Measurements from ENCODE around the gene MIB1.
"Not testable (repeated sequence)": the region's sequence is repeated elsewhere in the genome, so short reads cannot be mapped to it uniquely, and the experiment has no call there.

MIB1 gene

DNA sequence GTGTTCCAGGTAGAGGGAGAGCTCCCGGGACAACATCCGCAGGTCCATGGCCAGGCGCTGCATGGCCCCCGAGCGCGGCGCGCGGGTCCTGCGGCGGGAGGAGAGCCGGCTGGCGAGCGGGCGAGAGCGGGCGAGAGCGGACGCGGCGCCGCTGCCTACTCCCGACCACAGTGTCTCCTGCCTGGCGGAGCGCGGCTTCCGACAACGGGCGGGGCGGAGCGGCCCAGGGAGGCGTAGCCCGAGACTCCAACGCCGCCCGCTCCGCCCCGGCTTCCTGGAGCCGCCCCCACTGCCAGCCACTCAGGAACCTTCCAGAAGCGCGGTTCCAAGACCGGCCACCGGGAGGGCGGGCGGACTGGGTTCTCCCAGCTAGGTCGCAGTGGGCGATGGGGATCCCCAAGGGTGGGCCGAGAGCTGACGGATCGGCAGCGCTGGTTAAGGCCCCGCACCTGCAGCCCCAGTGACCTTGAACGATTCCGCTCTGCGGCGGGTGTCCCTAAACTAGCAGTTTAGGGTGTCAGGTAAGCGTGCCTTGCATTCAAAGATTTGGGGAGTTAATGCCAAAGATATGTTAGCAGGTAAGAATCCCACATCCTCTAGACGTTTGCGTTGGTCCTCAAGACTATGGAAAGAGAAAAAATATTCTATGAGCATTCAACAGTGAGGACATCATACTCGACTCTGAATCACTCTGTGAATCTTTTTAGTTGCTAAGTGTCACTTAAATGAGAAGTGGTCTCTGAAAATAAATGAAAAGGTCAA, 35.8 kb upstream of the MIB1 start, which contains the start of gene ABHD3:
TSS of gene ABHD3 (minus strand) at position 172 of the 762 bp plus-strand sequence. CDS start at position 63, 109 bp downstream.
- peak; percentile 94 to 97 (median 96) for DNase-seq
- WGBS (ENCODE audit: insufficient coverage) = 1% methylated on average over 58 of the region's 60 CpGs

GRCh38 chr18:21706386-21706865, 34.2 kb upstream of the MIB1 start:
- ChIA-PET POLR2A (no interaction called here), CTCF (interaction anchor here (1.7 kb wide), 1 partner anchor 35 kb away, joined by 3 read pairs; no protein-coding TSS in a partner anchor)
- Histone ChIP-seq H3K27ac (ENCODE audit: insufficient read depth in 1 of 2, low read depth in 1 of 2, low read length in 2 of 2, poor library complexity in 1 of 2, severe bottlenecking in 2 of 2) (no peak overlapping the region), H3K36me3 (ENCODE audit: control insufficient read depth in 4 of 4, insufficient read depth in 4 of 4, low read length in 3 of 4) (peaks cover 0 to 6% (median 2%) of the 10 kb centered on the region in 4 experiments), H3K27me3 (replicated peaks in 2 of 5; ENCODE audit: control insufficient read depth in 4 of 5, insufficient read depth in 5 of 5, low read length in 4 of 5) (no peaks in the 10 kb centered on the region), H3K4me1 (ENCODE audit: control extremely low read depth in 1 of 4, control insufficient read depth in 4 of 4, insufficient read depth in 4 of 4, low read length in 3 of 4) (peaks cover 4 to 16% (median 12%) of the 10 kb centered on the region in 4 experiments), H3K4me3 (ENCODE audit: control insufficient read depth in 1 of 7, extremely low read depth in 1 of 7, insufficient read depth in 4 of 7, low read depth in 2 of 7, low read length in 6 of 7) (no peak overlapping the region), H3K9me3 (ENCODE audit: control extremely low read depth in 1 of 5, control insufficient read depth in 4 of 5, insufficient read depth in 2 of 5, low read depth in 1 of 5, low read length in 4 of 5) (no peaks in the 10 kb centered on the region)
- WGBS (ENCODE audit: insufficient coverage) = 98% methylated on average over 20 of the region's 28 CpGs
- no peak for DNase-seq

More for the DNA sequence above, 35.8 kb upstream of the MIB1 start, which contains the start of gene ABHD3:
- Histone ChIP-seq H3K27ac (ENCODE audit: insufficient read depth in 1 of 2, low read depth in 1 of 2, low read length in 2 of 2, poor library complexity in 1 of 2, severe bottlenecking in 2 of 2) (peak within 1 kb of the TSS; percentile 35 to 82), H3K4me1 (ENCODE audit: control extremely low read depth in 1 of 4, control insufficient read depth in 4 of 4, insufficient read depth in 4 of 4, low read length in 3 of 4) (peaks cover 4 to 16% (median 12%) of the 10 kb centered on the region in 4 experiments), H3K4me3 (ENCODE audit: control insufficient read depth in 1 of 7, extremely low read depth in 1 of 7, insufficient read depth in 4 of 7, low read depth in 2 of 7, low read length in 6 of 7) (peak within 1 kb of the TSS; percentile 74 to 99 (median 92)), H3K9me3 (ENCODE audit: control extremely low read depth in 1 of 5, control insufficient read depth in 4 of 5, insufficient read depth in 2 of 5, low read depth in 1 of 5, low read length in 4 of 5) (no peaks in the 10 kb centered on the region), H3K27me3 (replicated peaks in 2 of 5; ENCODE audit: control insufficient read depth in 4 of 5, insufficient read depth in 5 of 5, low read length in 4 of 5) (no peaks in the 10 kb centered on the region), H3K36me3 (ENCODE audit: control insufficient read depth in 4 of 4, insufficient read depth in 4 of 4, low read length in 3 of 4) (peaks cover 0 to 15% (median 4%) of the 10 kb centered on the region in 4 experiments)
- ChIA-PET POLR2A (interaction anchor here (0.5 to 1.4 kb wide), 3 partner anchors 22 to 104 kb away, joined by 4 to 6 read pairs (median 4); partner anchors contain the start of gene ESCO1), CTCF (interaction anchor here (0.9 to 1.6 kb wide), 3 partner anchors 25 to 92 kb away, joined by 4 to 5 read pairs (median 5); partner anchors contain the start of gene SNRPD1)

GRCh38 chr18:21707130-21707529, 33.5 kb upstream of the MIB1 start:
- DNase-seq; H3K27me3 ChIP-seq (replicated peaks in 2 of 5; ENCODE audit: control insufficient read depth in 4 of 5, insufficient read depth in 5 of 5, low read length in 4 of 5); POLR2A ChIA-PET; H3K9me3 ChIP-seq (ENCODE audit: control extremely low read depth in 1 of 5, control insufficient read depth in 4 of 5, insufficient read depth in 2 of 5, low read depth in 1 of 5, low read length in 4 of 5); H3K4me3 ChIP-seq (ENCODE audit: control insufficient read depth in 1 of 7, extremely low read depth in 1 of 7, insufficient read depth in 4 of 7, low read depth in 2 of 7, low read length in 6 of 7); H3K27ac ChIP-seq (ENCODE audit: insufficient read depth in 1 of 2, low read depth in 1 of 2, low read length in 2 of 2, poor library complexity in 1 of 2, severe bottlenecking in 2 of 2); H3K36me3 ChIP-seq (ENCODE audit: control insufficient read depth in 4 of 4, insufficient read depth in 4 of 4, low read length in 3 of 4): not testable (repeated sequence)
- WGBS (ENCODE audit: insufficient coverage) = 97% methylated on average over 5 of the region's 7 CpGs
- CTCF ChIA-PET = interaction anchor here (0.8 to 1.7 kb wide), 3 partner anchors 33 to 87 kb away, joined by 3 read pairs; partner anchors contain the start of gene MIB1
- H3K4me1 ChIP-seq (ENCODE audit: control extremely low read depth in 1 of 4, control insufficient read depth in 4 of 4, insufficient read depth in 4 of 4, low read length in 3 of 4) = peaks cover 4 to 16% (median 12%) of the 10 kb centered on the region in 4 experiments

DNA sequence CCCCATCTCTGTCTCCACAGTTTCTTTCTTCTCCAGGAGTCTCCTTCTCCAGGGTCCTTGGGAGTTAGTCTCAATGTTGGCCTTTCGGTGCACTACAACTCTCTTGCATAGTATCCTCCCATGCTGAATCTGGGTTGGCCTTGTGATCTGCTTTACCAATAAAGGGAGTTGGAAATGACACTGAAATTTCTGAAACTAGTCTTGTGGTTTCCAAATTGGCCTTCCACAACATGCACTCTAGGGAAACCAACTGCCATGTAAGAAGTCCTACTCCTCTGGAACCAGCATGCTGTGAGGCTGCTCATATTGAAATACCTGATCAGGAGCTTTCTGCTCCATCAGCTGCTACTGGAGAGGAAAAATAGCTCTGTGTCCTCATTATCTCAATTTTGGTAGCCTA, 26.1 kb upstream of the MIB1 start:
- ChIA-PET POLR2A (no interaction called here), CTCF (no interaction called here)
- no CpG with 5 or more reads among the region's 1 CpG for WGBS (ENCODE audit: insufficient coverage)

GRCh38 chr18:21722687-21723086, 17.9 kb upstream of the MIB1 start:
- Histone ChIP-seq H3K27ac (ENCODE audit: insufficient read depth in 1 of 2, low read depth in 1 of 2, low read length in 2 of 2, poor library complexity in 1 of 2, severe bottlenecking in 2 of 2) (no peak overlapping the region), H3K36me3 (ENCODE audit: control insufficient read depth in 4 of 4, insufficient read depth in 4 of 4, low read length in 3 of 4) (no peaks in the 10 kb centered on the region), H3K4me1 (ENCODE audit: control extremely low read depth in 1 of 4, control insufficient read depth in 4 of 4, insufficient read depth in 4 of 4, low read length in 3 of 4) (no peaks in the 10 kb centered on the region), H3K4me3 (ENCODE audit: control insufficient read depth in 1 of 7, extremely low read depth in 1 of 7, insufficient read depth in 4 of 7, low read depth in 2 of 7, low read length in 6 of 7) (no peak overlapping the region), H3K27me3 (replicated peaks in 2 of 5; ENCODE audit: control insufficient read depth in 4 of 5, insufficient read depth in 5 of 5, low read length in 4 of 5) (no peaks in the 10 kb centered on the region), H3K9me3 (ENCODE audit: control extremely low read depth in 1 of 5, control insufficient read depth in 4 of 5, insufficient read depth in 2 of 5, low read depth in 1 of 5, low read length in 4 of 5) (no peaks in the 10 kb centered on the region)
- CTCF ChIA-PET = no interaction called here
- whole genome bisulfite sequencing (ENCODE audit: insufficient coverage) = no CpG with 5 or more reads among the region's 2 CpGs
- DNase-seq = no peak
- POLR2A ChIA-PET = no interaction called here

More for the DNA sequence above, 26.1 kb upstream of the MIB1 start:
- Histone ChIP-seq H3K27ac (ENCODE audit: insufficient read depth in 1 of 2, low read depth in 1 of 2, low read length in 2 of 2, poor library complexity in 1 of 2, severe bottlenecking in 2 of 2) (no peak overlapping the region), H3K4me1 (ENCODE audit: control extremely low read depth in 1 of 4, control insufficient read depth in 4 of 4, insufficient read depth in 4 of 4, low read length in 3 of 4) (no peaks in the 10 kb centered on the region), H3K9me3 (ENCODE audit: control extremely low read depth in 1 of 5, control insufficient read depth in 4 of 5, insufficient read depth in 2 of 5, low read depth in 1 of 5, low read length in 4 of 5) (peaks cover 0 to 4% (median 0%) of the 10 kb centered on the region in 5 experiments), H3K36me3 (ENCODE audit: control insufficient read depth in 4 of 4, insufficient read depth in 4 of 4, low read length in 3 of 4) (no peaks in the 10 kb centered on the region), H3K27me3 (replicated peaks in 2 of 5; ENCODE audit: control insufficient read depth in 4 of 5, insufficient read depth in 5 of 5, low read length in 4 of 5) (no peaks in the 10 kb centered on the region), H3K4me3 (ENCODE audit: control insufficient read depth in 1 of 7, extremely low read depth in 1 of 7, insufficient read depth in 4 of 7, low read depth in 2 of 7, low read length in 6 of 7) (no peak overlapping the region)
- DNase-seq = no peak

- 100% methylated on average over 2 of the region's 4 CpGs for WGBS (ENCODE audit: insufficient coverage)
- CTCF ChIA-PET = interaction anchor here (1.3 kb wide), 1 partner anchor 9 kb away, joined by 4 read pairs; no protein-coding TSS in a partner anchor
- H3K4me1 ChIP-seq (ENCODE audit: control extremely low read depth in 1 of 4, control insufficient read depth in 4 of 4, insufficient read depth in 4 of 4, low read length in 3 of 4) = no peaks in the 10 kb centered on the region
- no peak overlapping the region for H3K27ac ChIP-seq (ENCODE audit: insufficient read depth in 1 of 2, low read depth in 1 of 2, low read length in 2 of 2, poor library complexity in 1 of 2, severe bottlenecking in 2 of 2)
- DNase-seq = no peak
- H3K9me3 ChIP-seq (ENCODE audit: control extremely low read depth in 1 of 5, control insufficient read depth in 4 of 5, insufficient read depth in 2 of 5, low read depth in 1 of 5, low read length in 4 of 5) = no peaks in the 10 kb centered on the region
- H3K36me3 ChIP-seq (ENCODE audit: control insufficient read depth in 4 of 4, insufficient read depth in 4 of 4, low read length in 3 of 4) = no peaks in the 10 kb centered on the region
- POLR2A ChIA-PET = no interaction called here
- no peaks in the 10 kb centered on the region for H3K27me3 ChIP-seq (replicated peaks in 2 of 5; ENCODE audit: control insufficient read depth in 4 of 5, insufficient read depth in 5 of 5, low read length in 4 of 5)
- no peak overlapping the region for H3K4me3 ChIP-seq (ENCODE audit: control insufficient read depth in 1 of 7, extremely low read depth in 1 of 7, insufficient read depth in 4 of 7, low read depth in 2 of 7, low read length in 6 of 7)
Measured at GRCh38 chr18:21725201-21725600, 15.4 kb upstream of the MIB1 start.

DNA sequence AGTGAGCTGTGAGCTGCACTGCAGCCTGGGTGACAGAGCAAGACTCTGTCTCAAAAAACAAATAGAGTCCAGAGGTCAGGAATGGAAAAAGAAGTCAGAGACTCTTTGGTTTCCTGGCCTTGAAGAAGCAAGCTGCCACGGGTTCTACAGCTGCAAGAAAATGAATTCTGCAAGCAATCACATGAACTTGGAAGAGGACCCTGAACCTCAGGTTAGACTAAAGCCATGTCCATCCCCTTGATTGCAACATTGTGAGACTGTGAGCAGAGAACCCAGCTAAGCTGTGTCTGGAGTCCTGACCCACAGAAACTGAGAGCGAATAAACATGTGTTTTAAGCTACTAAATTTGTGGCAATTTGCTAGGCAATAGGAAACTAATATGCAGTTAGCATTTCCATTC, 12.9 kb upstream of the MIB1 start:
- no peak overlapping the region for H3K27ac ChIP-seq (ENCODE audit: insufficient read depth in 1 of 2, low read depth in 1 of 2, low read length in 2 of 2, poor library complexity in 1 of 2, severe bottlenecking in 2 of 2)
- DNase-seq = no peak
- CTCF ChIA-PET = interaction anchor here (1.4 kb wide), 1 partner anchor 12 kb away, joined by 3 read pairs; no protein-coding TSS in a partner anchor
- no peak overlapping the region for H3K4me3 ChIP-seq (ENCODE audit: control insufficient read depth in 1 of 7, extremely low read depth in 1 of 7, insufficient read depth in 4 of 7, low read depth in 2 of 7, low read length in 6 of 7)
- 80% methylated on average over 2 of the region's 2 CpGs for WGBS (ENCODE audit: insufficient coverage)
- H3K4me1 ChIP-seq (ENCODE audit: control extremely low read depth in 1 of 4, control insufficient read depth in 4 of 4, insufficient read depth in 4 of 4, low read length in 3 of 4) = no peaks in the 10 kb centered on the region
- POLR2A ChIA-PET = no interaction called here
- no peaks in the 10 kb centered on the region for H3K9me3 ChIP-seq (ENCODE audit: control extremely low read depth in 1 of 5, control insufficient read depth in 4 of 5, insufficient read depth in 2 of 5, low read depth in 1 of 5, low read length in 4 of 5)
- no peaks in the 10 kb centered on the region for H3K27me3 ChIP-seq (replicated peaks in 2 of 5; ENCODE audit: control insufficient read depth in 4 of 5, insufficient read depth in 5 of 5, low read length in 4 of 5)
- H3K36me3 ChIP-seq (ENCODE audit: control insufficient read depth in 4 of 4, insufficient read depth in 4 of 4, low read length in 3 of 4) = no peaks in the 10 kb centered on the region
